SHP77 treated with DMSO at 0.1 percent for 48 hours (cell line): ENCODE data around the gene ZFP36L1.
"Not testable (repeated sequence)": the region's sequence is repeated elsewhere in the genome, so short reads cannot be mapped to it uniquely, and the experiment has no call there.

Source experiments
- DNase-seq: peaks from one replicate; lab custom pipeline; 2025; lab: John Stamatoyannopoulos, UW

Gene ZFP36L1

GRCh38 chr14:68784226-68784910, 8.5 kb downstream of the ZFP36L1 start:
- DNase-seq: no peak

DNA sequence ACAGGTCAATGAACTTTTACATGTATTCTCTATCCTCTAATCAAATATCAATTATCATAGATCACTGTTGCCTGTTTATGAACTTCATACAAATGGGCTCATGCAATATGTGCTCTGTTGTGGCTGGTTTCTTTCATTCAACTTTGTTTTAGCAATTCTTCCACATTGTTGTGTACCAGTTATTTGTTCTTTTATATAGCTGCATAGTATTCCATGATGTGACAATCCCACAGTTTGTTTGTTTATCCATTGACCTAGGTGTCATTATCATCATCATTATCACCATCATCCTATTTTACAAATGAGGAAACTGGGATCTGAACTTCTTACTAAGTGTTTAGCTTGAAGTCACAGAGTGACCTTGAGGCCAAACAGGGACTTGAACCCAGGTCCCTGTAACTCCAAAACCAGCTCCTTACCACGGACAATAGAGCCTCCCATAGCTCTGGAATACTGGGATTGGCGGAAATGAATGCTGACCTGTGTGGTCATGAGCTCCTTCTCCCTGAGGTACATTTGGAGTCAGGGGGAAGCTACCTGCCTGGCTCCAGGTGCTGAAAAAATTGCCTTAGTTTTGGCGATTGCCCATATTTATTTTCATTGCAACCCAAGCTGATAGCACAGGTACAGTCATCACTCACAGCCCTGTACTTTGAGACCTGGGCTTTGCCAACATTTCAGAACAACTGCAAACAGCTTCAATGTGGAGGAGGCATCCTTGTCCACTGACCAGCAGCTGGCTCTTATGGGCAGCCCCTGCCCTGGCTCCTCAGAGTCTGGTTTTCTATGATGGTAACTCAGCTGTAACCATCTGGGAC, 9.2 kb downstream of the ZFP36L1 start:
- DNase-seq: no peak

GRCh38 chr14:68782091-68782981, 10.5 kb downstream of the ZFP36L1 start:
- DNase-seq: no peak

DNA sequence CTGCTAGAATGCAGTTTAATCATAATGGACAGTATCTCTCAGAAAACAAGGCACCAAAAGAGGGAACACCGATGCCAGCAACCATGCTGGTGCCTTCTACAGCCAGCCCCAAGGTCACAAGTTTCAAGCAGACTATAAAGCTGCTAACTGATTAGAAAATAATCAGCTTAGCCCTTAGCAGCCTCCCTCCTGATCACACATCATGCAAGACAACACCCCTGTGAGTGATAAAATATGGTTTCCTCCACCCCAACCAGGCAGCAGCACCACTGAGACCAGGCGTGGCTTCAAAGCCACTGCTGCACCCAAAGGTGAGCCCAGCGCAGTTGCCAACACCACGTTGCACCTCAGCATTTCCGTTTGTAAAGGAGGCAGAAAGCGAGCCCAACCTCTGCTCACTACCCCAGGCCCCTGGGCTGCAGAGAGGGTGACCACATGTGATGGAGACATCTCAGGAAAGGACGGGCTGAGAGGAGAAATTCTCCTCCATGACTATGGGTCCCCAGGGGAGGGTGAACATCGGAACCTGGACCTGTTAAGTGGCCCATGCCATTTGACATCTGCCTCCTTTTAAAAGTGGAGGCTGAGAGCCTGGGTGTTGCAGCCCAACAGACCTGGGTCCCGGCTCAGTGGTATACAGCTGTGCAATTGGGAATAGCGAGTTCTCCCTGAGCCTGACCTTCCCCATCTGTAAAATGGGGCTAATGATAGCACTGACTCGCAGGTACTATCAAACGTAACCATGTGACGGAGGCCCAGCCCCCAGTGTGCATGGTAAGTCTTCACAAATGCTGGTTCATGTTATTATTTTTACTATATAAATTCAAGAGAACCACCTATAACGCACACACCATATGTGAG, 11.5 kb downstream of the ZFP36L1 start:
- no peak for DNase-seq

DNA sequence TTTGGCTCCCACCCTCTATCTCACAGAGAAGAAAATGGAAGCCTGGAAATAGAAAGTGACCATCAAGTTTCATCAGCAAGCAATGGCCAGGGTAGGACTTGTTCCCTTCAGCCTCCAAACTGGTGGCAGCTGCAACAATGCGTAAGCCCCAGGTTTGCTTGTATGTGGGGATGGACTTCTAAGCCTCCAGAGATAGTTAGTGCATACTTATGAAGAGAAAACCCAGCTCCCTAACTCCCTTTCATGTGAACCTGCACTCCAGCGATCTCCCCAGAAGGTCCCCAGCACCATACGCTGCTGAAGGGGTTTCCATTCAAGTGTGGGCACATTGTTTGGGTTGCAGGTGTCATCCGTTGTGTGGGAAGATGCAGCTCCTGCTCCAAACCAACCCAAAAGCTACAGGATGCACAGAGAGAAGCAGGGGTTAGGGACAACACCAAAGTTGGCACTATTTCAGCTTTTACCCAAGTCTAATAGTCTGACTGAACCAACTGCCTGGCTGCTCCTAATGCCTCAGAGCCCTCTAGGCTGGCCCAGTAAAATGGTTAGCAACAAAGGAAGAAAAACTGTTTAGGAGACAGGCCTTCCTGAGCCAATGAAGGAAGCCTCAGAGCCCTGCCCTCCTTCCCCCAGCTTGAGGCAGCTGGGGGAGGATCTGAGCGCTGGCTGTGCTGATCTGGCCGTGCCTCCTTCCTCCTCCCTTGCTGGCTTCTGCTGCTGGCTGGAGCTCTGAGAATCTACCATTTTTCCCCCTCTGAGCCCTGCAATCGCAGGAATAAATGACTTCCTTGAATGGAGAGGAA, 12.3 kb downstream of the ZFP36L1 start:
- no peak for DNase-seq

GRCh38 chr14:68779761-68780323, 13.0 kb downstream of the ZFP36L1 start:
- no peak for DNase-seq

DNA sequence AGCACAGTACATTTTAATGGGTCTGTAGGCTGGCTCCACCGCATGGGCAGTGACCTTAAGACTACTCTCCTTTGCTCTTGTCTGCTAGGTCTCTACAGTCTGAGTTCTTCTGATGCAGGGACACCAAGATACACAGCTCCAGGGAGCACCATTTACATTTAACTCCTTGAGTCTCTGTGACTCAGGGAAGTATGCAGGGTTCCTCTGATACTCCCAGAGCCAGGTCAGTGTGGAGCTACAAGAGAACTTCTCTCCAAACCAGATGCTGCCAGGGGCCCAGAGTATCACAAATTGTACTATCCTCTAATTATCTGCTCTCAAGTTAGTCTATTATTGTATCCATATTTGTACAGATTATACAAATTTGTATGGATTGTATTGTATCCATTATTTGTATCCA, 15.2 kb downstream of the ZFP36L1 start:
- DNase-seq: no peak

- no peak for DNase-seq
Observed at GRCh38 chr14:68775614-68776126, 17.2 kb downstream of the ZFP36L1 start.

DNA sequence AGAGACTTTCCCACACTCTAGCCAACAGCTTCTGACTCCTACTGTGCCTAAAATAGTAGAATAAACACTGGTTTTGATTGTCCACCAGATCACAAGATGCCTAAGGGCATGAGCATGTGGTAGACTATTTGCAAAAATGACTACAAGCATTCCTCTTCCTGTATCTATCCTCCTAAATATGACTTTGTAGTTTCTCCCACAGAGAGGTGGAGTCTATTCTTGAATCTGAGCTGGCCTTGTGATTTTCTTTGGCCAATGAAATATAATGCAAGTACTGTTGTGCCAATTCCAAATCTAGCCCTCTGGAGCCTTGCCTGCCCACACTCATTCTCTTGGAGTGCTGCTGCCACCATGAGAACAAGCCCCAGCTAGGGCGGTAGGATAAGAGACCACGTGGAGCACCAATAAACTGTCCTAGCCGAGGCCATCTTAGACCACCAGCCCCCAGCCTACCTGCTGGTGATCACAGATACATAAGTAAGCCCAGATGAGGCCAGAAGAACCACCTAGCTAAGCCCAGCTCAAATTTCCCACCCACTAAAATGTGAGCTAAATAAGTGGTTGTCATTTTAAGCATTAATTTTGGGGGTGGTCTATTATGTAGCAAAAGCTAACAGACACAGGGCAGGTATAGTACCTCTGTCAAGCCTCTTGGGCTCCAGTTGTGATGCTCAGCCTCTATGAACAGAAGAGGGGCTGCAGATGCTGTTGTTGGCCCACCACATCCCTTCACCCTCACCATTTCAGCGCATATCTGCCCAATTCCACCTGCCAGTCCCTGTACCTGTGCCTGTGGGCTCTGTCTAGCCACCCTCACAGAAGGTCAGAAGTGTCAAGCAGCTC, 17.9 kb downstream of the ZFP36L1 start:
- DNase-seq: no peak

- DNase-seq: no peak
Observed at GRCh38 chr14:68772761-68773381, 20.0 kb downstream of the ZFP36L1 start.

DNA sequence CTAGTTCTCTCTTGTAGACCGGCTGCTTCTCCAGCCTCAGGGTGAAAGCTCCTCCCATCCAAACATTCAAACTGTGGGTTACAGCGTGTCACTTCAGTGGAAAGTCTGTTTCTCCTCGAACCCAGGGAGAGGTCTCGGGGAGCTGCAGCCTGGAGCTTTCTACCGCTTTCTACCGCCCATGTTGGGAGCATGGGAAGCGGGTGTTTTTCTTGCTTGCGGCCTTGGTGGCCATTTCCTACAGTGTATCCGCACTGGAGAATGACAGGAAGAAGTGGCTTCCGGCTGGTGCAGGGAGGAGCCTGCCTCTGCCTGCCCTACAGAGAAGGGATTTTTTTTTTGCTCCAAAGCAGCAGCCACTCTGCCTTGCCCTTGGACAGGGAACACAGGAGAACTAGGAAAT, 21.2 kb downstream of the ZFP36L1 start:
- DNase-seq: no peak

DNA sequence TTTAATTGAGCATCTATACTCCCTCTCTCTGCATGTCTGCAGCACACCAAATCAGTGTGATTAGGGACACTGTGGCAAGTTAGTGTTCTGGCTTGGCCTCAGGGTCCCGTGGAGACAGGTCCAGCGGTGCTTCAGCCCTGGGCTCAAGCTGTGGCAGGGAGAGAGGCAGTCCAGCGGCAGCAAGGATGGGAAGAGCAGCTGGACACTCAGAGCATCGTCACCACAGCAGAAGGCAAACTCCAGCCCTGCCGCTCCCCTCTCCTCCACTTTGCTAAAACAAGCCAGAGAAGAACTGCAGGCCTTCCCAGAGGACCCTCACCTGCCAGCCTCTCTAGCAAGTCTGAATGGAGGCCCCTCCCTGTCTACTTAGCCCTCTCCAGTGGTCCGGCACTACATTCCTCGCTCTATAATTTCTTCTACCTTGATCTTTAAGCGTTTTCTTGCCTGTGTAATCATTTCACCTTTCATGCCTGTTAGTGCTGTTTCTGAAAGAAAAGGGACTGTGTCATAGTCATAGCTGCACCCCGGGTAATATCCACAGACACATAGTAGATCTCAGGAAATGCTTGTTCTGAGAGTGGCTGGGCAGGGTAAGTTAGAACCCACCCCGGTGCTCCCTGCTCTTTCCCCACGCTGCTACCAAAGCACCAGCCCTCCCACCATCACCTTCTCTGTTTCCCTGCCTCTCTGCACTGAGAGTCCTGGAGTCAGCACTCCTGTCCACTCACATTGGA, 22.1 kb downstream of the ZFP36L1 start:
- no peak for DNase-seq

- DNase-seq: no peak
Observed at GRCh38 chr14:68770051-68770450, 22.8 kb downstream of the ZFP36L1 start.

DNA sequence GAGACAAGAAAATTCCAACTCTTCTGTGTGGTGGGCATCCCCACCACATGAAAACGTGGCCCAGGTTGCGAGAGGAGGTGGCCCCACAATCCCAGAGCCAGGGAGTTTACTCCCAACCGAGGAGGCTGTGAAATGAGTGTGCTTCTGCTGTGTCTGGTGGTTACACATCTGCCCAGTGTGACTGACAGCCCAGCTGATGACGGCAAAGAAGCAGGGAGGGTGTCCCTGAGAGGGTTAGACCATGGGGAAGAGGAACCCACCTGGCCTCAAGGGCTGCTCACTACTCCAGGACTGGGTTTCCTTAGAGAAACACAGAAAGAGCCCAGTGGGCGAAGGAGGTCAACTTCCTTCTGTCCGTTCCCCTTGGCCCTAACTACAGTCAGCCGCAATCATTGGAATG, 24.6 kb downstream of the ZFP36L1 start:
- DNase-seq: no peak

DNA sequence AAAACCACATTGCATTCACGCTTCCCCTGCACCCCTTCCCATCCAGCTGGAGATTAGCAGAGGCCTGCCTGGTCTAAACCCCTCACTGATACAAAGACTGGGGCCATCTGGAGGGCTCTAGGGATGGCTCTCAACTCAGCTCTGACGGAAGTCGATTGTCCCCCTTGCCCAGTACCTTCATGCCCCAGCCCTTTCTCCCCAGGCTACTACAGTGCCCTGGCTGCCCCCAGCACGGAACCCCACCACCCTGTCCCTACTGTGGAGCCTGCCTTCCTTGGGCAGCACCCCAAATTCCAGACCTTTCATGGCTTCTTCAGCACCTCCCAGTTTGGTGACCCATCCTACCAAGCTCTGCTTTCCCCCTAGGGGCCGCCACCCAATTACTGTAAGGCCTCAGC, 25.6 kb downstream of the ZFP36L1 start:
- DNase-seq: no peak

GRCh38 chr14:68766299-68767247, 26.3 kb downstream of the ZFP36L1 start:
- no peak for DNase-seq

DNA sequence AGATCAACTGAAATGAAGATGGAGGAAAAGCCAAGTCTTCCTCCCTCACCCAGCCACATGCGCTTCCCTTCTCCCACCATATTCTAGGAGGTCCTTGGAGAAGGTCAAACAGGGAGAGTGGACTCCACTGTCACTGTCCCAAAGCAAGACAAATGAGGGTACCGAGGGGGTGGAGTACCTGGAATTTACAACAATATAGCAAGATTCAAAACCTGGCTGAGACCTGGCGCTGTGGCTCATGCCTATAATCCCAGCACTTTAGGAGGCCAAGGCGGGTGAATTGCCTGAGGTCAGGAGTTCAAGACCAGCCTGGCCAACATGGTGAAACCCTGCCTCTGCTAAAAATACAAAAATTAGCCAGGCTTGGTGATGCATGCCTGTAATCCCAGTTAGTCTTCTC, 29.0 kb downstream of the ZFP36L1 start:
- not testable (repeated sequence) for DNase-seq
